HEK293 (cell line): ENCODE results near the gene CRTAC1.

Source experiments
- CTCF ChIA-PET: fragments of 350-600 bp; formaldehyde crosslinking; extraction: SDS; loops from one replicate; lab custom pipeline; 2021; ENCODE audit warnings: antibody characterized with exemption; lab: Yijun Ruan, JAX
- POLR2A ChIA-PET: fragments of 300-600 bp; formaldehyde crosslinking; extraction: SDS; loops from one replicate; lab custom pipeline; 2020; ENCODE audit warnings: antibody characterized with exemption, inconsistent platforms; lab: Yijun Ruan, JAX
- H3K27ac ChIP-seq: fragments of 200-500 bp; sonication (Bioruptor generic); 2 replicates; pipeline ENCODE4 v1.5.1; 2014; ENCODE audit warnings: low read depth, low read length, control low read depth, inconsistent platforms; ENCODE audit errors: extremely low read depth
- H3K36me3 ChIP-seq, 2 experiments: fragments of 200-500 bp in 1 of 2; sonication (Bioruptor generic) in 1 of 2; 1 replicate in 1 of 2; 2 replicates in 1 of 2; pipeline ENCODE4 v1.5.1; 2014 to 2017; ENCODE audit warnings: inconsistent platforms in 2 of 2, low read length in 2 of 2; ENCODE audit not compliant: control insufficient read depth in 2 of 2, insufficient read depth in 1 of 2
- H3K4me1 ChIP-seq: fragments of 200-500 bp; sonication (Bioruptor generic); 2 replicates; pipeline ENCODE4 v1.5.1; 2014; ENCODE audit warnings: mild to moderate bottlenecking, low read length, inconsistent platforms; ENCODE audit not compliant: control insufficient read depth, insufficient read depth
- H3K4me3 ChIP-seq: 2 replicates; pipeline ENCODE4 v1.5.1; 2011; ENCODE audit warnings: low read depth, mild to moderate bottlenecking, control low read depth, low read length, moderate library complexity
- H3K9me3 ChIP-seq: fragments of 200-500 bp; sonication (Bioruptor generic); 2 replicates; pipeline ENCODE4 v1.5.1; 2014; ENCODE audit warnings: low read depth, low read length, inconsistent platforms; ENCODE audit not compliant: control insufficient read depth, insufficient read depth
- GLI2 ChIP-seq: fragments of 450-650 bp; formaldehyde crosslinking; IDR thresholded peaks from 2 replicates; pipeline ENCODE4; 2017; ENCODE audit warnings: missing biosample characterization, missing genetic modification characterization, low read depth, borderline replicate concordance
- HOXD13 ChIP-seq: sonication (generic); formaldehyde crosslinking; IDR thresholded peaks from 2 replicates; pipeline ENCODE4 v1.8.0; 2022; ENCODE audit warnings: missing genetic modification reagents, borderline replicate concordance
- INSM2 ChIP-seq: fragments of 450-650 bp; formaldehyde crosslinking; IDR thresholded peaks from 2 replicates; pipeline ENCODE4 v1.5.1; 2016; ENCODE audit warnings: missing biosample characterization, missing genetic modification characterization
- KLF9 ChIP-seq: fragments of 450-650 bp; formaldehyde crosslinking; IDR thresholded peaks from 2 replicates; pipeline ENCODE4 v1.5.1; 2016; ENCODE audit warnings: missing biosample characterization, missing genetic modification characterization, low read depth
- SP7 ChIP-seq: fragments of 450-650 bp; formaldehyde crosslinking; IDR thresholded peaks from 2 replicates; pipeline ENCODE4 v1.5.1; 2016; ENCODE audit warnings: missing biosample characterization, missing genetic modification characterization
- YY1 ChIP-seq: fragments of 450-650 bp; formaldehyde crosslinking; IDR thresholded peaks from 2 replicates; pipeline ENCODE4 v1.5.1; 2018; ENCODE audit warnings: missing biosample characterization, missing genetic modification characterization
- ZBTB1 ChIP-seq: fragments of 450-650 bp; formaldehyde crosslinking; IDR thresholded peaks from 2 replicates; pipeline ENCODE4 v1.5.1; 2016; ENCODE audit warnings: missing biosample characterization, missing genetic modification characterization
- ZBTB11 ChIP-seq: fragments of 450-650 bp; formaldehyde crosslinking; conservative IDR thresholded peaks from 2 replicates; pipeline ENCODE4 v1.5.1; 2016; ENCODE audit warnings: low read depth, missing biosample characterization, missing genetic modification characterization
- ZBTB6 ChIP-seq: fragments of 450-650 bp; formaldehyde crosslinking; IDR thresholded peaks from 2 replicates; pipeline ENCODE4 v1.5.1; 2017; ENCODE audit warnings: missing biosample characterization, missing genetic modification characterization
- ZFHX2 ChIP-seq: fragments of 450-650 bp; formaldehyde crosslinking; conservative IDR thresholded peaks from 2 replicates; pipeline ENCODE4 v1.5.1; 2016; ENCODE audit warnings: missing biosample characterization, missing genetic modification characterization
- ZFP41 ChIP-seq: fragments of 450-650 bp; formaldehyde crosslinking; IDR thresholded peaks from 2 replicates; pipeline ENCODE4 v1.5.1; 2016; ENCODE audit warnings: missing biosample characterization, missing genetic modification characterization, borderline replicate concordance
- ZFP69B ChIP-seq: fragments of 450-650 bp; formaldehyde crosslinking; IDR thresholded peaks from 2 replicates; pipeline ENCODE4 v1.5.1; 2016; ENCODE audit warnings: missing biosample characterization, missing genetic modification characterization
- ZNF146 ChIP-seq: fragments of 450-650 bp; formaldehyde crosslinking; IDR thresholded peaks from 2 replicates; pipeline ENCODE4 v1.5.1; 2016; ENCODE audit warnings: missing biosample characterization, missing genetic modification characterization
- ZNF169 ChIP-seq: fragments of 450-650 bp; formaldehyde crosslinking; IDR thresholded peaks from 2 replicates; pipeline ENCODE4 v1.5.1; 2016; ENCODE audit warnings: missing biosample characterization, missing genetic modification characterization
- ZNF175 ChIP-seq: fragments of 450-650 bp; formaldehyde crosslinking; IDR thresholded peaks from 2 replicates; pipeline ENCODE4 v1.5.1; 2016; ENCODE audit warnings: missing biosample characterization, missing genetic modification characterization
- ZNF214 ChIP-seq: fragments of 450-650 bp; formaldehyde crosslinking; IDR thresholded peaks from 2 replicates; pipeline ENCODE4 v1.5.1; 2017; ENCODE audit warnings: missing biosample characterization, mild to moderate bottlenecking, missing genetic modification characterization, borderline replicate concordance
- ZNF223 ChIP-seq: fragments of 450-650 bp; formaldehyde crosslinking; IDR thresholded peaks from 2 replicates; pipeline ENCODE4 v1.5.1; 2016; ENCODE audit warnings: missing biosample characterization, missing genetic modification characterization
- ZNF366 ChIP-seq: fragments of 450-650 bp; formaldehyde crosslinking; conservative IDR thresholded peaks from 2 replicates; pipeline ENCODE4 v1.5.1; 2016; ENCODE audit warnings: missing biosample characterization, missing genetic modification characterization
- ZNF416 ChIP-seq: fragments of 450-650 bp; formaldehyde crosslinking; IDR thresholded peaks from 2 replicates; pipeline ENCODE4 v1.5.1; 2016; ENCODE audit warnings: missing biosample characterization, missing genetic modification characterization
- ZNF600 ChIP-seq: fragments of 450-650 bp; formaldehyde crosslinking; IDR thresholded peaks from 2 replicates; pipeline ENCODE4 v1.5.1; 2016; ENCODE audit warnings: missing biosample characterization, missing genetic modification characterization
- ZNF664 ChIP-seq: fragments of 450-650 bp; formaldehyde crosslinking; IDR thresholded peaks from 2 replicates; pipeline ENCODE4 v1.5.1; 2016; ENCODE audit warnings: missing biosample characterization, missing genetic modification characterization
- ZNF677 ChIP-seq: fragments of 450-650 bp; IDR thresholded peaks from 2 replicates; pipeline ENCODE4 v1.5.0; 2018; ENCODE audit warnings: missing biosample characterization, mild to moderate bottlenecking, missing genetic modification characterization, moderate library complexity
- ZNF704 ChIP-seq: fragments of 450-650 bp; formaldehyde crosslinking; IDR thresholded peaks from 2 replicates; pipeline ENCODE4 v1.5.1; 2016; ENCODE audit warnings: missing biosample characterization, missing genetic modification characterization
- TF ChIP-seq, protein P1 (sequence below): fragments of 450-650 bp; formaldehyde crosslinking; IDR thresholded peaks from 2 replicates; pipeline ENCODE4 v1.5.0; 2017; ENCODE audit warnings: missing biosample characterization, missing genetic modification characterization, borderline replicate concordance

Gene CRTAC1

GRCh38 chr10:98000346-98000745, 30.1 kb downstream of the CRTAC1 start (continued):
- TF ChIP-seq ZBTB6 (tag by site-specific recombination) (no peak), ZFHX2 (tag by site-specific recombination) (no peak), ZNF175 (tag by site-specific recombination) (no peak), ZNF214 (tag by site-specific recombination) (no peak), GLI2 (tag by site-specific recombination) (no peak), KLF9 (tag by site-specific recombination) (no peak)
- TF ChIP-seq, all 188 proteins: peak for 0

DNA sequence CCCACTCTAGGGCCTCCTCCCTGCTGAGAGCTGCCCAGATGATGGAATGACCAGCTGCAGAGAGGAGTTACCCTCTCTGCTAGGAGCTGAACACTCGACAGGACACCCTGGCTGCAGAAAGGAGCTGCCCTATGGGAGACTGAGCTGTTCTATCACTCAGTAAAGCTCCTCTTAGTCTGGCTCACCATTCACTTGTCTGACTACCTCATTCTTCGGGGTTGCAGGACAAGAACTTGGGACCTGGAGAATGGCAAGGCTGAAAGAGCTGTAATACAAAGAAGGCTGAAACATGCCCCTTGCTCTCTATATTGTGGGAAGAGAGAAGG, 30.5 kb downstream of the CRTAC1 start:
- Histone ChIP-seq H3K9me3 (no peaks in the 10 kb centered on the region), H3K4me3 (no peak overlapping the region), H3K36me3 (no peaks in the 10 kb centered on the region), H3K27ac (no peak overlapping the region)
- ChIA-PET CTCF (interaction anchor here (1.1 to 1.9 kb wide), 2 partner anchors 28 to 208 kb away, joined by 3 to 5 read pairs; no protein-coding TSS in a partner anchor), POLR2A (no interaction called here)
- TF ChIP-seq ZNF677 (no peak), ZNF664 (no peak), ZBTB11 (tag by site-specific recombination) (no peak), ZNF366 (tag by site-specific recombination) (no peak), ZNF416 (no peak), ZBTB1 (tag by site-specific recombination) (no peak), ZNF600 (tag by site-specific recombination) (no peak), HOXD13 (CRISPR knock-in tag) (no peak), ZNF169 (tag by site-specific recombination) (no peak), YY1 (no peak), ZFP69B (tag by site-specific recombination) (no peak), ZNF146 (tag by site-specific recombination) (no peak), ZFP41 (no peak), ZNF223 (tag by site-specific recombination) (no peak), INSM2 (tag by site-specific recombination) (no peak), SP7 (tag by site-specific recombination) (no peak), ZNF704 (no peak)
- TF ChIP-seq, protein P1, sequence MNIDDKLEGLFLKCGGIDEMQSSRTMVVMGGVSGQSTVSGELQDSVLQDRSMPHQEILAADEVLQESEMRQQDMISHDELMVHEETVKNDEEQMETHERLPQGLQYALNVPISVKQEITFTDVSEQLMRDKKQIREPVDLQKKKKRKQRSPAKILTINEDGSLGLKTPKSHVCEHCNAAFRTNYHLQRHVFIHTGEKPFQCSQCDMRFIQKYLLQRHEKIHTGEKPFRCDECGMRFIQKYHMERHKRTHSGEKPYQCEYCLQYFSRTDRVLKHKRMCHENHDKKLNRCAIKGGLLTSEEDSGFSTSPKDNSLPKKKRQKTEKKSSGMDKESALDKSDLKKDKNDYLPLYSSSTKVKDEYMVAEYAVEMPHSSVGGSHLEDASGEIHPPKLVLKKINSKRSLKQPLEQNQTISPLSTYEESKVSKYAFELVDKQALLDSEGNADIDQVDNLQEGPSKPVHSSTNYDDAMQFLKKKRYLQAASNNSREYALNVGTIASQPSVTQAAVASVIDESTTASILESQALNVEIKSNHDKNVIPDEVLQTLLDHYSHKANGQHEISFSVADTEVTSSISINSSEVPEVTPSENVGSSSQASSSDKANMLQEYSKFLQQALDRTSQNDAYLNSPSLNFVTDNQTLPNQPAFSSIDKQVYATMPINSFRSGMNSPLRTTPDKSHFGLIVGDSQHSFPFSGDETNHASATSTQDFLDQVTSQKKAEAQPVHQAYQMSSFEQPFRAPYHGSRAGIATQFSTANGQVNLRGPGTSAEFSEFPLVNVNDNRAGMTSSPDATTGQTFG (tag by site-specific recombination): no peak
- TF ChIP-seq, all 188 proteins: peak for 0
- no peaks in the 10 kb centered on the region for H3K4me1 ChIP-seq
